ENCODE results near the gene RAB11A. TPM values are rescaled to one million over a fixed set of nuclear protein-coding genes. Genes with fewer than 3 reads are reported as not detected.
"Not testable (repeated sequence)": the region's sequence is repeated elsewhere in the genome, so short reads cannot be mapped to it uniquely, and the experiment has no call there.

Gene RAB11A
- total RNA-seq, 1 experiment from 2014 or later, result 139 TPM

GRCh38 chr15:65869954-65870871 is 922 bp downstream of the RAB11A start:
- CTCF ChIA-PET, result interaction anchor here (0.6 to 2.0 kb wide), 6 partner anchors 149 to 973 kb away, joined by 3 to 6 read pairs (median 3); no protein-coding TSS in a partner anchor
- H3K27ac Mint-ChIP-seq (ENCODE audit: low read depth, unreplicated experiment), result peak overlapping the region; percentile 99
- BruUV-seq (replicated peaks), result no TSS peak
- peak overlapping the region; percentile 99 for H3K4me3 Mint-ChIP-seq (ENCODE audit: unreplicated experiment)
- H3K27me3 Mint-ChIP-seq (ENCODE audit: insufficient read depth, unreplicated experiment), result no peaks in the 10 kb centered on the region
- intact Hi-C loops (cut with micrococcal nuclease), result loop anchor here (1.0 to 5.0 kb wide), 2 partner anchors 38 to 259 kb away; partner anchors contain the start of gene INTS14
- H3K4me1 Mint-ChIP-seq (ENCODE audit: insufficient read depth, unreplicated experiment), result peaks cover 5% of the 10 kb centered on the region
- peaks cover 28% of the 10 kb centered on the region for H3K36me3 Mint-ChIP-seq (ENCODE audit: insufficient read depth, unreplicated experiment)
- H3K9me3 Mint-ChIP-seq (ENCODE audit: unreplicated experiment), result no peaks in the 10 kb centered on the region
- POLR2A ChIA-PET, result interaction anchor here (0.6 to 4.6 kb wide), 42 partner anchors 11 to 634 kb away, joined by 3 to 89 read pairs (median 4); partner anchors contain the start of genes DENND4A, DIS3L, INTS14 and PARP16
- DNase-seq (ENCODE audit: unreplicated experiment), result peak; percentile 47
- TF ChIP-seq, protein P1, sequence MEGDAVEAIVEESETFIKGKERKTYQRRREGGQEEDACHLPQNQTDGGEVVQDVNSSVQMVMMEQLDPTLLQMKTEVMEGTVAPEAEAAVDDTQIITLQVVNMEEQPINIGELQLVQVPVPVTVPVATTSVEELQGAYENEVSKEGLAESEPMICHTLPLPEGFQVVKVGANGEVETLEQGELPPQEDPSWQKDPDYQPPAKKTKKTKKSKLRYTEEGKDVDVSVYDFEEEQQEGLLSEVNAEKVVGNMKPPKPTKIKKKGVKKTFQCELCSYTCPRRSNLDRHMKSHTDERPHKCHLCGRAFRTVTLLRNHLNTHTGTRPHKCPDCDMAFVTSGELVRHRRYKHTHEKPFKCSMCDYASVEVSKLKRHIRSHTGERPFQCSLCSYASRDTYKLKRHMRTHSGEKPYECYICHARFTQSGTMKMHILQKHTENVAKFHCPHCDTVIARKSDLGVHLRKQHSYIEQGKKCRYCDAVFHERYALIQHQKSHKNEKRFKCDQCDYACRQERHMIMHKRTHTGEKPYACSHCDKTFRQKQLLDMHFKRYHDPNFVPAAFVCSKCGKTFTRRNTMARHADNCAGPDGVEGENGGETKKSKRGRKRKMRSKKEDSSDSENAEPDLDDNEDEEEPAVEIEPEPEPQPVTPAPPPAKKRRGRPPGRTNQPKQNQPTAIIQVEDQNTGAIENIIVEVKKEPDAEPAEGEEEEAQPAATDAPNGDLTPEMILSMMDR (IDR thresholded peaks at IDR 0.05; ENCODE audit: unreplicated experiment), result no peak

DNA sequence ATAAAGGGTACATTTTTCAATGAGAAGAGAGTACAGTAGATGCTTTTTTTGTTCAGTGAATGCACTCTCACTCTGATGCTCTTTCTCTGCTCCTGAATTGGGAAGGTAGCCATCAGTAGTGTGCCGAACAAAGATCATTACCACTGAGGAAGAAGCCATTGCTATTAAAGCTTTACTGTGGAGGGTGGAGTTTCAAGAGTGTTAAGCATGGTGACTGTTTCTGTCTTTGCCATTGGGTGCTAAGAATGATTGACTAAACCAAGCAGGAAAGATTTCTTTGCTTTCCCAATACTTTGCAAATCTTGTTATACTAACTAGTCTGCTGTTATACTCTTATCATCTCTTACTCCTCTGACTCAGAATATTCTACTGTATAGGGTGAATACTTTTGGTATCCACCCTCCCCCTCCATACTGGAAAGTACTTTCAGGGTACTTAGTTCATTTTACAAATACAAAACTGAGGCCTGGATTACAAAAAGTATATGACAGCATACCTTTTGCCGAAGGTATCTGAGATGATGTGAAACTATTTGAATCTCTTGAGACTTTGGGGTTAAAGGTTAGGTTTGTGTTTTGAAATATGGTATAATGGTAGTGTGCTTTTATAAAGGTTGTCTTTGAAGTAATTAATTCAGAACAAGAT is 1.7 kb downstream of the RAB11A start:
- TF ChIP-seq, protein P1 (IDR thresholded peaks at IDR 0.05; ENCODE audit: unreplicated experiment), result no peak
- CTCF ChIA-PET, result interaction anchor here (0.5 to 0.8 kb wide), 2 partner anchors 110 to 149 kb away, joined by 3 read pairs; no protein-coding TSS in a partner anchor
- Mint-ChIP-seq H3K9me3 (ENCODE audit: unreplicated experiment) (no peaks in the 10 kb centered on the region), H3K36me3 (ENCODE audit: insufficient read depth, unreplicated experiment) (peaks cover 35% of the 10 kb centered on the region), H3K27me3 (ENCODE audit: insufficient read depth, unreplicated experiment) (no peaks in the 10 kb centered on the region), H3K4me3 (ENCODE audit: unreplicated experiment) (peak overlapping the region; percentile 99), H3K27ac (ENCODE audit: low read depth, unreplicated experiment) (peak overlapping the region; percentile 99), H3K4me1 (ENCODE audit: insufficient read depth, unreplicated experiment) (peaks cover 5% of the 10 kb centered on the region)
- BruUV-seq (replicated peaks), result TSS peak; percentile 27
- DNase-seq (ENCODE audit: unreplicated experiment), result peak; percentile 62
- POLR2A ChIA-PET, result interaction anchor here (0.6 to 4.6 kb wide), 24 partner anchors 17 to 629 kb away, joined by 3 to 89 read pairs (median 5); partner anchors contain the start of genes DENND4A, DIS3L, INTS14 and PARP16
- intact Hi-C loops (cut with micrococcal nuclease), result no loop called here

DNA sequence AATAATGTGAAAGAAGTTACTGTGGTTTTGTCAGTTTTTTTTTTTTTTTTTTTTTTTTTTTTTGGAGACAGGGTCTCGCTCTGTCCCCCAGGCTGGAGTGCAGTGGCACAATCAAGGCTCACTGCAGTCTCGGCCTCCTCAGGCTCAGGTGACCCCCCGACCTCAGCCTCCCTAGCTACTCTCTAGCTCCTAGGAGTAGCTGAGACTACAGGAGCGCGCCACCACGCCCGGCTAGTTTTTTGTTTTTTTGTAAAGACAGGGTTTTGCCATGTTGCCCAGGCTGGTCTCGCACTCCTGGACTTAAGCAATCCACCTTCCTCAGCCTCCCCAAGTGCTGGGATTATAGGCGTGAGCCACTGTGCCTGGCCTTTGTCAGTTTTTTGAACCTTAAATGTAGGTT is 2.6 kb downstream of the RAB11A start:
- BruUV-seq (replicated peaks); H3K4me1 Mint-ChIP-seq (ENCODE audit: insufficient read depth, unreplicated experiment): not testable (repeated sequence)

GRCh38 chr15:65872596-65872995 is 3.3 kb downstream of the RAB11A start:
- H3K27me3 Mint-ChIP-seq (ENCODE audit: insufficient read depth, unreplicated experiment); H3K4me3 Mint-ChIP-seq (ENCODE audit: unreplicated experiment); H3K27ac Mint-ChIP-seq (ENCODE audit: low read depth, unreplicated experiment); DNase-seq (ENCODE audit: unreplicated experiment); BruUV-seq (replicated peaks); CTCF ChIA-PET; H3K9me3 Mint-ChIP-seq (ENCODE audit: unreplicated experiment); H3K4me1 Mint-ChIP-seq (ENCODE audit: insufficient read depth, unreplicated experiment); intact Hi-C loops (cut with micrococcal nuclease): not testable (repeated sequence)
- POLR2A ChIA-PET, result interaction anchor here (0.8 to 2.2 kb wide), 4 partner anchors 9 to 81 kb away, joined by 3 to 7 read pairs (median 4); no protein-coding TSS in a partner anchor
- H3K36me3 Mint-ChIP-seq (ENCODE audit: insufficient read depth, unreplicated experiment), result peaks cover 38% of the 10 kb centered on the region

More for the DNA sequence above, 2.6 kb downstream of the RAB11A start:
- H3K27ac Mint-ChIP-seq (ENCODE audit: low read depth, unreplicated experiment); H3K9me3 Mint-ChIP-seq (ENCODE audit: unreplicated experiment); DNase-seq (ENCODE audit: unreplicated experiment); intact Hi-C loops (cut with micrococcal nuclease); H3K27me3 Mint-ChIP-seq (ENCODE audit: insufficient read depth, unreplicated experiment): not testable (repeated sequence)
- ChIA-PET POLR2A (interaction anchor here (0.8 to 4.6 kb wide), 8 partner anchors 10 to 140 kb away, joined by 3 to 60 read pairs (median 8); no protein-coding TSS in a partner anchor), CTCF (interaction anchor here (0.6 kb wide), 1 partner anchor 141 kb away, joined by 3 read pairs; no protein-coding TSS in a partner anchor)
- peak overlapping the region; percentile 99 for H3K4me3 Mint-ChIP-seq (ENCODE audit: unreplicated experiment)
- peaks cover 35% of the 10 kb centered on the region for H3K36me3 Mint-ChIP-seq (ENCODE audit: insufficient read depth, unreplicated experiment)

All from MCF 10A (cell line).